EH (cell line): ENCODE measurements around the gene RNF144A.

Experiments
- DNase-seq: peaks from one replicate; pipeline ENCODE4 v3.0.0-alpha.2; 2015; ENCODE audit warnings: low read depth

The RNF144A gene

GRCh38 chr2:7022492-7023385, 105.5 kb downstream of the RNF144A start:
- peak; percentile 1 for DNase-seq

- no peak for DNase-seq
These were observed 106.3 kb downstream of the RNF144A start for GRCh38 chr2:7023542-7023941.

DNA sequence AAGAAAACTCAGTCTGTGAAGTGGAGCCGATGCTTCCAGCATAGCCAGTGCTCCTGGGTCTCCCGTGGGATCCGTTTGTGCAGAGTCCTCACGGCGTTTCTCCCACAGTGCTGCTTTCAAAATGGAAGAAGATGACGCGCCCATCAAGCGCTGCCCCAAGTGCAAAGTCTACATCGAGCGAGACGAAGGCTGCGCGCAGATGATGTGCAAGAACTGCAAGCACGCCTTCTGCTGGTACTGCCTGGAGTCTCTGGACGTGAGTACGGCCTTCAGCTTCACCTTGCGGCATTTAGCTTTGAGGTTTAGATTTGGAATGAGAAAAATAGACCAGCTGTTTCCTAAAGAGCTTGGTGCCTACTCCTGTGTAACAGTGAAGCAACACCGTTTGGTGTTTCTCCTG, 107.0 kb downstream of the RNF144A start:
- no peak for DNase-seq

DNA sequence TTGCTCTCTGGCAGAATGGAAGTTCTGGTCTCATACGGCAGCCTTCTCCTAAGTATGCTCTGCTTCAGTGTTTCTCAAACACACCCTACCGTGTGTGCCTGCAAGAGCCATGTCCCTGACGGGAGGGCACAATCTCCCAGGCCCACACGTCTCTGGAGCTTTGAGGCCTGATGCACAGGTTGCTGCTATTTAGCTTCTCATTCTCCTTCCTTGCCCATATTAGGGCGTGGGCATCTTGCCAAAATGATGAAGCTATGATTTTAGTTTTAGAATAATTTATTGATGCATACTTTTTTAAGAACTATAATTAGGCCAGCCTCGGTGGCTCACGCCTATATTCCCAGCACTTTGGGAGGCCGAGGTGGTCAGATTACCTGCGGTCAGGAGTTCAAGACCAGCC, 107.9 kb downstream of the RNF144A start:
- no peak for DNase-seq

- no peak for DNase-seq
These were observed 109.5 kb downstream of the RNF144A start for GRCh38 chr2:7026742-7027141.

DNA sequence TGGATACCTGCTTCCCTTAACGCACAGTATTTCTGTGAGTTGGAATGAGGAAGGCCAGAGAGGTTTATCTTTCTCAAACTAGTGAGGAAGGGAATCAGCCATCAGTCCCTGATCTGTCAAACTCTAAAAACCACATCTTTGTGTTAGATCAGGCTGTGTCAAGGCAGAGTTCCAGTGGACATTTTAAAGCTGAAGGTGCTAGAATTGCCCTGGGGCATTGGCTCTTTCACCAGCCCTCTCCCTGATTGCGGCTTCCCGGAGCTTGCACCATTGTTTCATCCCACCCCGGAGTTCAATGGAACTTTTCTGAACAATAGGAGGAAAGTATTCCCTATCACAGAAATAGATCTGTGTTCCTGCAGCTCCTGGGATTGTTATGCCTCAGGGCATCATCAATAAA, 110.2 kb downstream of the RNF144A start:
- peak; percentile 2 for DNase-seq

DNA sequence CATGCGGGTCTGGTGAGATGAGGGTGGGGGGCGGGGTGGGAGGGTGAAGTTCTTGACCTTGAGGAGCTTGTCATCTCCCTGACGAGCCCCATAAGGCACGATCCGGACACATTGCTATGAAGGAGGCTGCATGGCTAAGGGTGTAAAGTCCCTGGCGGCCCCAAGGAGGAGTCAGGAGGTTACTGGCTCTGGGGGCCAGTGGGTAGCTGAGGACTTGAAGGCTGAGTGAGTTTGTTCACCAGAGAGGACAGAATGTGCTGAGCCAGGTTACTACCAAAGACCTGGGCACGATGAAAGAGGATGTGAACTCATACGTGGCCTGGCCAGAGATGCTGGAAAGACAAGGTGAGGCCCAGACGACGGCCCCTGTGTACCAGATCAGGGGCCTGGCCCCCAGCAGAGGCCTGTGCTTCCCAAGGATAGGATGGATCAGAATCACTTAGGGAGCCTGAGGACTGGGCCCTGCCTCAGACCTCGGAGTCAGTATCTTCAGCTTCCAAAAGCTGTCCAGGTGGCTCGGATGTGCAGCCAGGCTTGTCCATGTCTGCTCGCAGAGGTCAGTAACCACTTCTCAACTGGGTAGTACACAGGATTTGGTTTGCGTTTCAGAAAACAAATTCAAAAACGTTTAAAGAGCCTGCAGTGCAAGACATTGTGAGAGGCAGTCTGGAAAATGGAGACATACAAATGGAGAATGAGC, 110.9 kb downstream of the RNF144A start:
- DNase-seq, result no peak

DNA sequence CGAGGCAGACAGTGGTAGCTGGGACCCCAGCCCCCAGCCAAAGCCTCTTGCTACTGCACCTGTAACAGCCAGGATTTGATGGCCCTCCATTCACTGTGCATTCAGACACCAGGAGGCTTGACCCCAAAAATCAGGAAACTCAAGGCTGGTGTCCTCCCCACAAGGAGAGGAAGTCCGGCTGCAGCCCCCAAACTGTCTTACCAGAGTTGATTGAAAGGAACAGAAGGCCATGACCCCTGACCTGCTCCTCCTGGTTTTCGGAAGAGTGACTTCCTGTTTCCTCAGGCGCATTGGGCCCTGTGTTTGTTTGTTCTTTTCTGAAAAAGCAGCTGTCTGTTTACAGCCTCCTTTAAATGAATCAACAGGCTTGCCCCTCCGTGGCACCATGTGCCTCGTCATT, 111.6 kb downstream of the RNF144A start:
- DNase-seq, result no peak

GRCh38 chr2:7029291-7030059, 112.3 kb downstream of the RNF144A start:
- no peak for DNase-seq

DNA sequence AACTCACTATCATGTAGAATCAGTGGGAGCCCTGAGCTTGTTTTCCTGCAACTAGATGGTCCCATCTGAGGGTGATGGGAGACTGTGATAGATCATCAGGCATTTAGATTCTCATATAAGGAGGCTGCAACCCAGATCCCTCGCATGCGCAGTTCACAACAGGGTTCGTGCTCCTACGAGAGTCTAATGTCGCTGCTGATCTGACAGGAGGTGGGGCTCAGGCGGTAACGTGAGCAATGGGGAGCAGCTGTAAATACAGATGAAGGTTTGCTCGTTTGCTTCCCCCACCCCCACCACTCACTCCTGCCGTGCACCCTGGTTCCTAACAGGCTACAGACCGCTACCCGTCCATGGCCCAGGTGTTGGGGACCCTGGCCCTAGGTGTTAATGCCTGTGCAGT, 113.6 kb downstream of the RNF144A start:
- DNase-seq, result no peak

DNA sequence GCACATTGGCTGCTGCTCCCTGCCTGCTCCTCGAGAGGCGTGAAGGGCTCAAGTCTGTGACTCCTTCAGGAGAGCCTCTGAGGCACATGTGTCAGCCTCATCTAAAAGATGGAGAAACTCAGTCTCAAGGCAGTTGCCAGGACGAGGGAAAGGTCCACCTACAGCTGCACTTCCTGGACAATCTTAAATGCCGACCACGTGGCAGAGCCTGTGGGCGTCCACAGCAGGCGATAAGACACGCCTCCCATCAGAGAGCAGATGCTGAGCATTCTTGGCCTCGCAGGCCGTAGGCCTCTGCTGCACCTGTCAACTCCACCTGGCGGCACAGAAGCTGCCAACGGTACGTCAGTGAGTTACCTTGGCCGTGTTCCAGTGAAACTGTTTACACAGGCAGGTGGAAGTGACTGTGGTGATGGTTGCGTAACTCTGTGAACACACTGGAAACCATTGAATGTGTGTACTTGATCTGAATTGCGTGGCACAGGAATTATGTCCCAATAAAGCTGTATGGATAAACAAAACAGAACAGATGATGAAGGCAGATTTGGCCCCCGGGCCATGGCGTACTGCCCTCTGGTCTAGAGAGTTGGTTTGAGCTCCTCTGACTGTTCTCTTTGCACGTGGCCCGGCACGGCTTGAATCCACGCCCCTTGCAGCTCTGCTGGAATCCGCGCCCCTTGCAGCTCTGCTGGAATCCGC, 114.5 kb downstream of the RNF144A start:
- no peak for DNase-seq

DNA sequence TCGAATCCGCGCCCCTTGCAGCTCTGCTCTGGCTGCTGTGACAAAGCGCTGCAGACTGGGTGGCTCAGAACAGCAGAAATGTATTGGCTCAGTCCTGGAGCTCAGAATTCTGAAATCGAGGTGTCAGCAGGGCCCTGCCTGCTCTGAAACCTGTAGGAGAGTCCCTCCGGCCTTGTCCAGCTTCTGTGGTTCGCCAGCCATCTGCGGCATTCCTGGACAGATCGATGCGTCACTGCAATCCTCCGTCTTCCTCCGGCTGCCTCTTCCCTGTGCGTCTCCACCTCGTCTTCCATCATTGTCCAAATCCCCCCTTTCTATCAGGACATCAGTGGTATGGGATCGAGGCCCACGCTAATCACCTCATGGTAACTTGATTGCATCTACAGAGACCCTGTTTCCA, 115.2 kb downstream of the RNF144A start:
- DNase-seq, result no peak

DNA sequence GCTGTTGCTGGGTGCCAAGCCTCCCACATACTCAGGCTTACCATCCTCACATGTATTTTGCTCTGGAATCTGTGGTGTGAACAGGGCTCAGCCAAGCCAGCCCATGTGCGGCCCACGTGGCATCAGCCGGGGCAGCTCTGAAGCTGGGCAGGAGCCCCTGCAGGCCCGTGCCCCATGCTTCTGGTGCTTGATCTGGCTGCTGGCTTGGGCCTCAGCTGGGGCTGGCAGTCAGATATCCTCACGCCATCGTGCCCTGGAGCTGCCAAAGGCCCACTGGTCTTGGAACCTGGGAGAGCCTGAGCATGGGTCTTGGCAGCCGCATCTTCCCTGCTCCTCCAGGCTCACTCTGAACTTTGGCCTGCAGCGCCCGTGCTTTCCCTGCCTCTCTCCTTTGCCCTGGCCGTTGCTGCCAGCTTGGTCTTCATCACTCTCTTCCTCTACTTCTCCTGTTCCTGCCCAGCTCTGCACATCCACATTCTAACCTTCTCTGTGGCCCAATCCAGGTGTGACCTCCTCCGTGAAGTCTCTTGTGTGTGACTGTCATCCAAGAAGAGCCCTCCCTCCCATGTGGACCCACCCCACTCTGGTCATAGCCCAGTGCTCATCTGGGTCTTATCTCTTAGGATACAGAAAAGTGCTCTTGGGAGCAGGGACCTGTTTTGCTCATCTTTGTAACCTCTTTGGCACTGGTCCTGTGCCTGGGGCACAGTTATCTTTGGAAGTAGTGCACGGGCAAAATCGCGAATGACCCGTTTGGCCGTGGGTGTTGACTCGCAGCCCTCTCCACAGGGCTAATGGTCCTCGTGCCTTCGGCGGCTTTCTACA, 116.1 kb downstream of the RNF144A start:
- no peak for DNase-seq

DNA sequence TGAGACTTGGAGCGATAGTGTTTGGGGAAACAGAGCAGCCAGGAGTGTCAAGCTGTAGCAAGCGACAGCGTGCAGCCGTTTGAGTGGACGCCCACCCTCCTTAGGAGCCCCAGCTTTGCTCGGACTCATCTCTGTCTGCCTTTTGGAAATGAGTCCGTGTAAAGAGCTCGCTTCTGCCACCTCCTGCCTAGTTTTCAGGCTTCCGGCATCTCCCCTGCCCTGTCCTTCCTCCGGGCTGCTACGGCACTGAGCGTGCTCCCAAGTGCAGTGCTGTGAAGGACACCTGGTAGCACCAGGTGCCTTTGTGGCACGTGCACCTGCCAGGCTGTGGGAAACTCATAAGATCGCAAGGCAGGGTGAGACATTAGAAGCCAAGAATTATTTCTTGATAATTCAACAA, 117.1 kb downstream of the RNF144A start:
- no peak for DNase-seq

DNA sequence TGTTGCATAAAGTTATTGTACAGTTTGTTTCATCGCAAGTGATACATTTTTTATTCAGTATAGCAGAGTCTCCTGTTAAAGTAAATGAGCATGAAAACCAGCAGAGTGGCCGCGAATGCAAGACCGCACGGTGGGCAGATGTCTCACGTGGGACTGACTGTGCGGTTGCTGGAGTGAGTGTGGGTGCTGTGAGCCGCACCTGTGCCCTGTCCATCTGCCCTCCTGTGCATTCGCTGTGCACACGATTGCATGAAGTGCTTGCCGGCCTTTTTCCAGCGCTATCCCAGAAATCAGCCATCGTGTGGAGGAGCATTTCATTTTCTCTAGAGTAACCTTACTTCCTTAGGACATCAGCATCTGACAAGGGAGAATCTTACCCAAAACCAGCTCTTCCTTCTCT, 118.7 kb downstream of the RNF144A start:
- DNase-seq, result no peak

DNA sequence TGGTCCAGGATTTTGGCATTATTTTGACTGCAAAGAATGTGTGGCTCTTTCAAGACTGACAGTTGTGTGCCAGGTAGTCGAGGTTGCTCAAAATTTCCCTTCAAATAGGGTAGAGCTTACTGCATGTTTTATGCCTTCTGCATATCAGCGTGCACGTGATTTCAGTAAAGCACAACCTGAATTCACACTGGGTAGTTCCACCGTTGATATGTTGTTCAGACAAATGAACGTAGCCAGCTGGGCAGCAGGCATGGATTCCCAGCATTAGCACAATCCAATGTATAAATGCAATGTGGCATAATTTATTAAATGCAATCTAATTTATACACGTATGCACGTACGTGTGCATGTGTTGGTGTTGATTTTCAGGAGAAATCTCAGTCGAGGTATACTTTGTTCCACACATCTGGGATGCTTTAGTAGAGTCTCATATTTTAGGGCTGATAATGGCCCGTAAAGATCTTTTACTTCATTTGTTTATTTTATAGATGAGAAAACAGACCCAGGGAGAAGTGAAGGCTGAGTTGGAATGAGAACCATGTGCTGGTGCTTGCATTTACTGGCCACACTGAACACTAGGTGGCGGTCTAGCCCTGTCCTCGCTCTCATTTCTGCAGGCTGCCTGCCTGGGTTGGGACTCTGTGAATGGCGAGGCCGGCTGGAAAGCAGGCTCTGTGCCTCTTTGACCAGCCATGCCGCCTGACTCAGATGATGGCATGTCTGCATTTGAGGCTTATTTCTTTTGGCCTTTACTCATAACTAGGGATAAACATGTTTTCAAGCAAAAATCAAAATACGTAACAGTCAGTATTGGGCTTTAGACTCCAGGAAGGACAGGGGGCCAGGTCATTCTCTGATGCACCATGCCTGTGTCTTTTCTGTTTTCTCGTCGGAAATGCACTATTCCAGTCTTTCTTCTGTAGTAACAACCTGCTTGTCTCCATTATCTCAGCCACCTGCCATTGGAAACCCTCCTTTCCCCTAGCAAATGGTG, 120.4 kb downstream of the RNF144A start:
- DNase-seq, result peak; percentile 58

- no peak for DNase-seq
These were observed 123.3 kb downstream of the RNF144A start for GRCh38 chr2:7040547-7040946.

DNA sequence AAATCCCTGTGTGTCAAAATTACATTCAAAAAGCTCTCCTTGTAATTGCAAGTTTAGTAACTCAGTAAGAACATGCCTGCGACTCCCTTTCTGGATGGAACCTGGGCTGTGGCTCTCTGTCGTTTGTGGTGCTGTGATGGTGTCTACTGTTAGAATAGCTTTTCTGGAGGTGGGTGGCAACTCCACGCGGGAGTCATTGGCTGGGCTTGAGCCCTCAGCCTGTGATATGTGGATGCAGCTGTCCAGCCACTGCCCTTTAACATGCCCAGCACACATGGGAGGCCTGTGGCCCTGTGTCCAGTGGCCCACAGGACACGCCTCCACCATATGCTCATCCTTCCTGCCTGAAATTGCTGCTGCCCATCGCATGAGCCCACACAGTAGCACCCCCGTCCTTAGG, 124.2 kb downstream of the RNF144A start:
- DNase-seq, result no peak

DNA sequence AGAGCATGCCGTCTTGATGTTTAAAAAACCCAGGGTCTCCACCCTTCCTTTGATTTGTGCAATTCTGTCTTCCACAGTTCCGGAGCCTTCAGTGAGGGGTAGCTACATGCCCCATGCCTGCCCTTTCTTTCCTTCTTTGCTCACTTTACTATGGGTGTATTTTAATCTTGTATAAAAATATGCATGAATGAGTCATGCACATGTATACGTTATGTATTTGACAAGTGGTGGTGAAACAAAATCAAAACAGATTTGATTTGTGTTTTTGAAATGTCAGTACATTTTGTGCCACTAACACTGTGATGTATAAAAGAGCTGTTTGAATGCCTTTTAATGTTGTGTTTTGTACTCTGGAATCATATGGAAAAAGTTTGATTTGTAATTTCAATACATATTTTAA, 126.5 kb downstream of the RNF144A start:
- DNase-seq, result no peak
